ENCODE data around the gene OPN4. TPM values are rescaled to one million over a fixed set of nuclear protein-coding genes. Genes with fewer than 3 reads are reported as not detected.

OPN4 gene
- total RNA-seq, 4 donors from 2014 or later = 1.1 TPM; not detected in 3

- no peak for DNase-seq (ENCODE audit: low spot score)
- ATAC-seq (ENCODE audit: low FRiP score) = no peak
- TF ChIP-seq, protein P1, sequence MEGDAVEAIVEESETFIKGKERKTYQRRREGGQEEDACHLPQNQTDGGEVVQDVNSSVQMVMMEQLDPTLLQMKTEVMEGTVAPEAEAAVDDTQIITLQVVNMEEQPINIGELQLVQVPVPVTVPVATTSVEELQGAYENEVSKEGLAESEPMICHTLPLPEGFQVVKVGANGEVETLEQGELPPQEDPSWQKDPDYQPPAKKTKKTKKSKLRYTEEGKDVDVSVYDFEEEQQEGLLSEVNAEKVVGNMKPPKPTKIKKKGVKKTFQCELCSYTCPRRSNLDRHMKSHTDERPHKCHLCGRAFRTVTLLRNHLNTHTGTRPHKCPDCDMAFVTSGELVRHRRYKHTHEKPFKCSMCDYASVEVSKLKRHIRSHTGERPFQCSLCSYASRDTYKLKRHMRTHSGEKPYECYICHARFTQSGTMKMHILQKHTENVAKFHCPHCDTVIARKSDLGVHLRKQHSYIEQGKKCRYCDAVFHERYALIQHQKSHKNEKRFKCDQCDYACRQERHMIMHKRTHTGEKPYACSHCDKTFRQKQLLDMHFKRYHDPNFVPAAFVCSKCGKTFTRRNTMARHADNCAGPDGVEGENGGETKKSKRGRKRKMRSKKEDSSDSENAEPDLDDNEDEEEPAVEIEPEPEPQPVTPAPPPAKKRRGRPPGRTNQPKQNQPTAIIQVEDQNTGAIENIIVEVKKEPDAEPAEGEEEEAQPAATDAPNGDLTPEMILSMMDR (IDR thresholded peaks at IDR 0.05) = no peak
Measured at GRCh38 chr10:86700851-86701617, 46.7 kb downstream of the OPN4 start.

- DNase-seq (ENCODE audit: low spot score) (no peak), ATAC-seq (ENCODE audit: low FRiP score) (no peak)
- TF ChIP-seq, protein P1 (IDR thresholded peaks at IDR 0.05) = no peak
Measured at GRCh38 chr10:86703176-86703575, 48.8 kb downstream of the OPN4 start.

DNA sequence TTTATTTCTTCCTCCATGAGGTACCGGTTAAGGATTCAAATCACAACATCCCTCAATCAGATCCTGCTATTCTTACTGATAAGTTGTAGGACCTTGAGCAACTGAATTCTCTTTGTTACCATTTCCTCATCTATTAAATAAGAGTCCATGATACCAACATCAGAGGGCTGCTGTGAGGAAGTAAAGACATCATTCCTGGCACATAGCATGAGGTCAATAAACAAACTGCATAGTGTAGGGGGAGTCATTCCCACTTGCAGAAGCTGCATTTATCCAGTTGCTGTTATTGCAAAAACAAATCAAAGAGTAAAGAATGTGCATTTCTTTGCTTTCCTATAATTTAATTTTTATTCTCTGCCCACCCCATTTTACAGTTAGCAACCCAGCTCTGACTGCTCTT lies 50.8 kb downstream of the OPN4 start:
- TF ChIP-seq, protein P1 (IDR thresholded peaks at IDR 0.05) = no peak
- no peak for ATAC-seq (ENCODE audit: low FRiP score)

GRCh38 chr10:86705905-86706304 lies 51.6 kb downstream of the OPN4 start:
- DNase-seq (ENCODE audit: low spot score) (no peak), ATAC-seq (ENCODE audit: low FRiP score) (no peak)
- TF ChIP-seq, protein P1 (IDR thresholded peaks at IDR 0.05) = no peak

More for the DNA sequence above, 50.8 kb downstream of the OPN4 start:
- no peak for DNase-seq (ENCODE audit: low spot score)

DNA sequence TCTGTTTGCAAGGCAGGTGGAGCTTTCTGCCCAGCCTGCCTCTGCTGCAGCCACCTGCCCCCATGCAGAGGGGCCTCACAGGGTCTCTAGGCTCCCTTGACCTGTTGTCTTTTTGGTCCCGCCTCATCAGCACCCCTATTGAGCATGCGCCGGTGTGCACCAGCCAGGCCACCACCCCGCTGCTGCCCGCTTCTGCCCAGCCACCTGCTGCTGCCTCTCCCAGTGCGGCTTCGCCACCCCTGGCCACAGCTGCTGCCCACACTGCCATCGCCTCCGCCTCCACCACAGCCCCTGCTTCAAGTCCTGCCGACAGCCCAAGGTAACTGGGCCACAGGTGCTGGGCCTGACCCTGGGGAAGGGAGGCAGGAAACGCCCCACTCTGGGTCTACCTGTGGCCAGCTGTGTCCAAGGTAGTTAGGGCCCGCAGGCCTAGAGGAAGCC lies 52.1 kb downstream of the OPN4 start:
- ATAC-seq (ENCODE audit: low FRiP score) (no peak), DNase-seq (ENCODE audit: low spot score) (no peak)
- TF ChIP-seq, protein P1 (IDR thresholded peaks at IDR 0.05) = no peak

DNA sequence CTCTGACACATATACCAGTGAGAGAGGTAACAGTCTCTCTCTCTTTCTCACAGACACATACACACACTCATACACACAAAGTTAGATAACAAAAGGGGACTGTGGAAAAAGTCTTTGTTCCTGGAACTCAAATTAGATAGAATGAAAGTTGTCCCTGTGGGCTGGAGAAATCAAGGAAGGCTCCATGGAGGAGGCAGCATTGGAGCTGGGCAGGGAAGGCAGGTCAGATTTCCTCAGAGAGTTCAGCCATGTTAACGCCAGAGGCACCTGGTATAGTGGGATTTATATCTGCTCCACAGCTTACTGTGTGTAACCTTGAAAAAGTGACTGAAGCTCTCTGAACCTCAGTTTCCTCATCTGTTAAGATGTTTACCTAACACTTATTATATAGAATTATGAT lies 52.6 kb downstream of the OPN4 start:
- DNase-seq (ENCODE audit: low spot score) = no peak
- no peak for ATAC-seq (ENCODE audit: low FRiP score)

More for the DNA sequence above, 52.6 kb downstream of the OPN4 start:
- TF ChIP-seq, protein P1 (IDR thresholded peaks at IDR 0.05) = no peak

All from omental fat pad (tissue), 4 donors.